GM18526 (cell line): ENCODE results near the gene EXOC8.

ENCODE experiments used
- POLR2A ChIP-seq: IDR thresholded peaks from 3 replicates; pipeline ENCODE4 v1.6.1; 2011; ENCODE audit not compliant: insufficient read length; ENCODE audit errors: extremely low read depth

EXOC8 gene, protein sequence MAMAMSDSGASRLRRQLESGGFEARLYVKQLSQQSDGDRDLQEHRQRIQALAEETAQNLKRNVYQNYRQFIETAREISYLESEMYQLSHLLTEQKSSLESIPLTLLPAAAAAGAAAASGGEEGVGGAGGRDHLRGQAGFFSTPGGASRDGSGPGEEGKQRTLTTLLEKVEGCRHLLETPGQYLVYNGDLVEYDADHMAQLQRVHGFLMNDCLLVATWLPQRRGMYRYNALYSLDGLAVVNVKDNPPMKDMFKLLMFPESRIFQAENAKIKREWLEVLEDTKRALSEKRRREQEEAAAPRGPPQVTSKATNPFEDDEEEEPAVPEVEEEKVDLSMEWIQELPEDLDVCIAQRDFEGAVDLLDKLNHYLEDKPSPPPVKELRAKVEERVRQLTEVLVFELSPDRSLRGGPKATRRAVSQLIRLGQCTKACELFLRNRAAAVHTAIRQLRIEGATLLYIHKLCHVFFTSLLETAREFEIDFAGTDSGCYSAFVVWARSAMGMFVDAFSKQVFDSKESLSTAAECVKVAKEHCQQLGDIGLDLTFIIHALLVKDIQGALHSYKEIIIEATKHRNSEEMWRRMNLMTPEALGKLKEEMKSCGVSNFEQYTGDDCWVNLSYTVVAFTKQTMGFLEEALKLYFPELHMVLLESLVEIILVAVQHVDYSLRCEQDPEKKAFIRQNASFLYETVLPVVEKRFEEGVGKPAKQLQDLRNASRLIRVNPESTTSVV

DNA sequence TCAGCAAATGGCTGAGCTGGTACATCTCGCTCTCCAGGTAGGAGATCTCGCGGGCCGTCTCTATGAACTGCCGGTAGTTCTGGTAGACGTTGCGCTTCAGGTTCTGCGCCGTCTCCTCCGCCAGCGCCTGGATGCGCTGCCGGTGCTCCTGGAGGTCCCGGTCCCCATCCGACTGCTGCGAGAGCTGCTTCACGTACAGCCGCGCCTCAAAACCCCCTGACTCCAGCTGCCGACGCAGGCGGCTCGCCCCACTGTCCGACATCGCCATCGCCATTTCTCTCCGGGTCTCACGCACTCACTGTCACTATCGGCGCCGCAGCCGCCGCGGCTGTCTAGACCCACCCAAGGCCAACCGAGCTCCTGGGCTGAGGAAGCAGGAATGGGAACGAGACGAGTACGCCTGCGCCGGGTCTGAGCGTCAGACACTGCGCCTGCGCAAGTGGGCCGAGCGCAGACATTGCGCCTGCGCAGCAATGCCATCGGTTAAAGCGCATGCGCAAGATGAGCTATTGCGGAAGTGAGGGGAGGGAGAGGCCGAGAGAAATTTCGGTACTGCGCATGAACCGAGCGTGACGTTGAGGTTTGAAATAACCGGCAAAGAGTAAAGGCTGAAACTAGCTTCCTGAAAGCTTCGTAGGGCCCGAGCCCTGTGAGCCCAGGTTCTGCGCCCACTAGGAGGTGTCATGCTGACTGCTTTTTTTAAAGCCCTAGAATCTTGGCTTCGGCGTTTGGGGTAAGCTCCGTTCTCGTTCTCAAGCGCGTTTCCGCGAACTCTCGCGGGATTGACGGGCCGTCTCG is at the start of gene EXOC8:
Gene EXOC8, minus strand, starts transcription at position 381 of the 798 bp plus-strand sequence. Its CDS starts 107 bp downstream, at position 274.
- TF ChIP-seq POLR2A = peak; percentile 90

GRCh38 chr1:231386466-231386865 is 48.8 kb upstream of the EXOC8 start:
- TF ChIP-seq POLR2A = no peak

GRCh38 chr1:231385416-231385748 is 47.7 kb upstream of the EXOC8 start:
- TF ChIP-seq POLR2A = no peak

DNA sequence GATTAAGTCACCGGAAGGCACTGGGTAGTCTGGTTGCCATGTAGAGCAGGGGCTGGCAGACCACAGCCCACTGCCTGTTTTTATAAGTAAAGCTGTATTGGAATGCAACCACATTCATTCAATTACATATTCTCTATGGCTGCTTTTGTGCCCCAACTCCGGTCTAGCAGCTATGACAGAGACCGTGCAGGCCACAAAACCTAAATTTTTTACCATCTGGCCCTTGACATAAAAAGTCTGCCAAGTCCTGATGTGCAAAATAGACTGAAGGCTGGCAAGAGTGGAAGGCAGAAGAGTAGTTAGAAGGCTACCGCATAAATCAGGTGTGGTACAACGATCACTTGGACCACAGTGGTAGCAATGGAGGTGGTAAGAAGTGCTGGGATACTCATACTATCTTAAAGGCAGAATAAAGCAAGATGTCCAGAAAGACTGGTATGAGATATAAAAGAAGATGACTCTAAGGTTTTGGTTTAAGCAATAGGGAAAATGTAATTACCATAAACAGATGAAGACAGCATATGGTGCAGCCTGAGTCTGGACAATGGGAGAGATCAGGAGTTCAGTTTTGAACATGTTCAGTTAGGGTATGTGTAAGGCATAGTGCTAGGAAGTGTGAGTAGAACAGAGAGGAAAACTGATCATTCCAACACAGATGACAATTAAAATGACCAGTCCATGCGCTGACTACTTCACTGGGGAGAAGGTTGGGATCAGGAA is 47.2 kb upstream of the EXOC8 start:
- no peak for TF ChIP-seq POLR2A

DNA sequence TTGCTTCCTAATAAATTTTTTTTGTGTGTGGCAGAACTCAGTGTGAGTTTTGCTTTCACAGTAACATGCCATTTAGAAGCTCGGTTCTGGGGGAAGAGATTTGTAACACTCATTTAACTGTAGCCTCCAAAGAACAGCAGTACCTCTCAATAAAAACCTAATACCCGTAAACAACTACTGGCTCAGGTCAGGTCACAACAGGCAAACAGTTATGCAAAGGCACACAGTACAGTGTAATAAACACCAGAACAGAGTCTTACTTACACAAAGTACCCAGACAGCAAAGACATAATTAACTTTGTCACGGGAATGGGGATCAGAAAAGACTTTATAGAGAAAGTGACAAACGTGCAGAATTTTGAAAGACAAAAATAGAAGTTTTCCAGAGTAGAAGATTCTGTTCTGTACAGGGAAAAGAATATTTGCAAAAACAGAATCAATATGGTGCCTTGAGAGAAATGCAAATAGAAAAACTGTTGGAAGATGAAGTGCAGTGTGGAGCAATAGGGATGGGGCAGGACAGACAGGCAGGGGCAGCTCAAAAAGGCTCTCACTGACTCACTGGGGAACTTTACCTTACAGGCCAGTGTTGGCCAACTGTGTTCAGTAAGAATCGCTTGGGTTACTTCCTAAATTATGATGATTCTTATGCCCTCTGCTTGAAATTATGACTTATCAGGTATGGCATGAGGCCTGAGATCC is 45.7 kb upstream of the EXOC8 start:
- no peak for TF ChIP-seq POLR2A

GRCh38 chr1:231382426-231382825 is 44.8 kb upstream of the EXOC8 start:
- TF ChIP-seq POLR2A = no peak

DNA sequence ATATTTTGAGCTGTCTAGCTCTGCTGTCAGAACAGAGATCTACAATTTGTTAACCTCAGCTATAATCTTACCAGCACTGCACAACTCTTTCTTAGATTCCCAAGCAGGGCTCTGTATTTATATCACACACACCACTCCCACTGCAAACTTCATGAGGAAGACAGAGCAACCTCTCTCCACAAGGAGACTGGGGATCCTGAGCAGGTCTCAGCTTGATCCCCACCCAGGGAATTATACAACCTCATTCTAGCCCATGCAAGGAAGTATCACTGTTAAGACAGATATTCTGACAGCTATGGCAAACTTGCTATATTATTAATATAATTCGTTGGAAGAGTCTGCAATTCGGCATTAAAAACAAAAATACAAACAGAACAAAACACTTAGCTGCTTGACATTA is 44.1 kb upstream of the EXOC8 start:
- TF ChIP-seq POLR2A = no peak

DNA sequence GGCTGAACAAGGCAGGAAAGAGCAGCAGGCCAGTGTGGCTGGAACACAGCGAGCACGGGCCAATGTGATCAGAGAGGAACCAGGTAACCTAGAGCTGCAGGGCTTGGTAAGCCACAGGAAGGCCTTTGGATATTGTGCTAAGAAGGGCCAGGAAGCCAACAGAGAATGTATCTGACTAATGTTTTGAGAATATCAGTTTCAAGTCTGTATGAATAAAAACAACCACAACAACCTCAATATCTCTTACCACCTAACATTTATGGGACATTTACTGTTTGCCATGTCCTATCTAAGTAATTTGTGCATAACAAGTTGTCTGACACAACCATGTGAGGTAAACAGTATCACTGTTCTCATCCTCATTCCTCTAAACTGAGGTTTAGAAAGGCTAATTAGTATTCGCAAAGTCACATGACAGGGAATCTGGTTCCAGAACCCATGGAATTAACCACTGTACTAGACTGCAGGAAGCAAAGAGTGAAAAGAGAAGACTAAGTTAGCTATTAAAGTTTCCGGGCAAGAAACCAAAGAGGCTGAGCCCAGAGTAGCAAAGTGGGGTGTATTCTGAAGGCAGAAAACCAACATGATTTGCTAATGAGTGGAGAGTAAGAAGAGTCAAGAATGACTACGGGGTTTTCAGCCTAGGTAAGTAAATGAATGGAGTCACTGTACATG is 39.4 kb upstream of the EXOC8 start:
- no peak for TF ChIP-seq POLR2A

GRCh38 chr1:231376101-231376500 is 38.4 kb upstream of the EXOC8 start:
- no peak for TF ChIP-seq POLR2A

DNA sequence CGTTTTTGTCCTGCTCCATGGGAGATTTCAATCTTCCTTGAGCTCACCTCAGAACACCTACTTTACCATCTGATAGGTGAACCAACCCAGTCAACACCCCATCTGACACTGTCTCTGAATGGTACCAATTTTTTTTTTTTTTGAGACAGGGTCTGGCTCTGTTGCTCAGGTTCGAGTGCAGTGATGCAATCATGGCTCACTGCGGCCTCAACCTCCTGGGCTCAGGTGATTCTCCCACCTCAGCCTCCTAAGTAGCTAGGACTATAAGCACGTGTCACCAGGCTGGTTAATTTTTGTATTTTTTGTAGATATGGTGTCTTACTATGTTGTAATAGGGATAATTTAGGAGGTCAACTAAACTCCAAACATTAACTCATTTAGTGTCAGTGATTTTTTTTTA is 36.7 kb upstream of the EXOC8 start:
- TF ChIP-seq POLR2A = no peak

GRCh38 chr1:231372501-231372900 is 34.8 kb upstream of the EXOC8 start:
- no peak for TF ChIP-seq POLR2A

DNA sequence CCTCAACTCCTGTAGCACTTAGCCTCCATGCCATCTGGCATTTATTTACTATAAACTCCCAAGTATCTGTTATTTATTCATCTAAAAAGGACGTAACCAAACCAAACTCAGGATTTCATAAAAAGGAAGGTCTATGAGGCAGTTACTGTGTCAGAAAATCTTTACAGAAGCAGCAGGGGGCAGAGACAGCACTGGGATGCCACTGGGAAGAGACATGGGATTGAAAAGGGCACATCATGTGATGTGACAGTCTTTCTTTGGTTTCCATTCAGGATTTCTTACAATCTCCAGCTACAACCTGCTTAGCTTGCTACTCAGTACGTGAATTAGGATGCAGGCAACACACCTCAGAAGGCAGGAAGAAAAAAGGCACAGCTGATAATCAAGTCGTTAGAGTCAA is 31.6 kb upstream of the EXOC8 start:
- TF ChIP-seq POLR2A = no peak

DNA sequence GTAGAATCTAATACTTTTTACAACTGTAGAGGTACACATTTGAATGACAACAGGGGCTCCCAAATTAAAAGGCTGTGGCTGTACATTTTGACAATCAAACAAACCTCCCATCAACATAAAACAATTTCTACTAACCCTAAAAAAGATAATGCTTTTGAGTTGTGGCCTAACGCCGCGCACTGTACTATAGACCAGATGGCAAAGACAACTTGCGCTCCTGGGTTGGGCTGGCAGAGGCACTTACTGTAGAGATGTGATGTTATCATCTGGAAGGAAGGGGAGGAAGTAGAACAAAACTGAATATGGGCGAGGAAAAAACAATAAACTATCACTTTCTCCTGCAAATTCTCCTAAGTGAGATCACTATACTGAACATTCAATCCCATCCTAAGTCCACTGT is 26.5 kb upstream of the EXOC8 start:
- no peak for TF ChIP-seq POLR2A

DNA sequence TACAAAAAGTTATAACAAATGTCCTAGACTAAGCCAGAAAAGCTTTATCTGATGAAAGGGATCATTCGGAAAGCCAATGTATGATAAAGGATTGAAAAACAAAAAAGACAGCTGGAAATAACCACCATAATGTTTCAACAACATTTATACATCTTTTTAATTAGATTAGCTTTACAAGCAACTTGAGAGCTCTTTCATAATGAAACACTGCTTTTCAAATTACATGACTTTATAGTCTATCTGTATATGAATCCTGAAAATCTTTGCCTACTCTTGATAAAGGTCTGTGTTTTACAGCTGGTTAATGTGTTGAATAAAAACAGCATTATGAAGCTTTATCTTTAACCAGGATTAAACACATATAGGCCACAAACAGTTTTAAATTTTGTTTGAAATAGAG is 26.0 kb upstream of the EXOC8 start:
- no peak for TF ChIP-seq POLR2A
